IPS-18c (cell line): ENCODE data around the gene NKD1.

Source experiments
- H3K4me3 ChIP-seq: 2 replicates; pipeline ENCODE4 v1.7.0; 2013; ENCODE audit warnings: low read depth, mild to moderate bottlenecking, low read length, moderate library complexity; ENCODE audit not compliant: insufficient read depth
- H3K9me3 ChIP-seq: one replicate; pipeline ENCODE4 v1.6.1; 2013; ENCODE audit warnings: mild to moderate bottlenecking, low read length, moderate library complexity; ENCODE audit not compliant: control insufficient read depth, insufficient read depth

Gene NKD1

GRCh38 chr16:50516890-50517289 is 31.3 kb upstream of the NKD1 start:
- Histone ChIP-seq H3K4me3 (no peak overlapping the region), H3K9me3 (peaks cover 4% of the 10 kb centered on the region)

GRCh38 chr16:50517450-50518252 is 30.5 kb upstream of the NKD1 start:
- no peak overlapping the region for H3K4me3 ChIP-seq

GRCh38 chr16:50519001-50519400 is 29.2 kb upstream of the NKD1 start:
- Histone ChIP-seq H3K4me3 (no peak overlapping the region), H3K9me3 (no peaks in the 10 kb centered on the region)

More at GRCh38 chr16:50517450-50518252, 30.5 kb upstream of the NKD1 start:
- peaks cover under 1% of the 10 kb centered on the region for H3K9me3 ChIP-seq

GRCh38 chr16:50519602-50520001 is 28.6 kb upstream of the NKD1 start:
- Histone ChIP-seq H3K9me3 (no peaks in the 10 kb centered on the region), H3K4me3 (no peak overlapping the region)

- no peak overlapping the region for H3K4me3 ChIP-seq
- no peaks in the 10 kb centered on the region for H3K9me3 ChIP-seq
These were observed 27.5 kb upstream of the NKD1 start for GRCh38 chr16:50520451-50521245.

- H3K9me3 ChIP-seq: no peaks in the 10 kb centered on the region
- H3K4me3 ChIP-seq: no peak overlapping the region
These were observed 26.8 kb upstream of the NKD1 start for GRCh38 chr16:50521246-50521900.

GRCh38 chr16:50522324-50522723 is 25.9 kb upstream of the NKD1 start:
- no peaks in the 10 kb centered on the region for H3K9me3 ChIP-seq

GRCh38 chr16:50523710-50524109 is 24.5 kb upstream of the NKD1 start:
- H3K4me3 ChIP-seq: no peak overlapping the region
- H3K9me3 ChIP-seq: no peaks in the 10 kb centered on the region

More at GRCh38 chr16:50522324-50522723, 25.9 kb upstream of the NKD1 start:
- H3K4me3 ChIP-seq: no peak overlapping the region

GRCh38 chr16:50525262-50525661 is 22.9 kb upstream of the NKD1 start:
- H3K9me3 ChIP-seq: no peaks in the 10 kb centered on the region
- no peak overlapping the region for H3K4me3 ChIP-seq

GRCh38 chr16:50525716-50526115 is 22.5 kb upstream of the NKD1 start:
- no peak overlapping the region for H3K4me3 ChIP-seq
- H3K9me3 ChIP-seq: no peaks in the 10 kb centered on the region

GRCh38 chr16:50526249-50526648 is 21.9 kb upstream of the NKD1 start:
- no peaks in the 10 kb centered on the region for H3K9me3 ChIP-seq
- H3K4me3 ChIP-seq: no peak overlapping the region

- H3K4me3 ChIP-seq: no peak overlapping the region
- no peaks in the 10 kb centered on the region for H3K9me3 ChIP-seq
These were observed 21.4 kb upstream of the NKD1 start for GRCh38 chr16:50526796-50527195.

- no peaks in the 10 kb centered on the region for H3K9me3 ChIP-seq
- H3K4me3 ChIP-seq: no peak overlapping the region
These were observed 19.4 kb upstream of the NKD1 start for GRCh38 chr16:50528820-50529219.

GRCh38 chr16:50529334-50529733 is 18.9 kb upstream of the NKD1 start:
- Histone ChIP-seq H3K9me3 (no peaks in the 10 kb centered on the region), H3K4me3 (no peak overlapping the region)

- no peak overlapping the region for H3K4me3 ChIP-seq
- no peaks in the 10 kb centered on the region for H3K9me3 ChIP-seq
These were observed 17.6 kb upstream of the NKD1 start for GRCh38 chr16:50530277-50531236.

- H3K9me3 ChIP-seq: no peaks in the 10 kb centered on the region
- H3K4me3 ChIP-seq: no peak overlapping the region
These were observed 16.8 kb upstream of the NKD1 start for GRCh38 chr16:50531359-50531758.

- no peak overlapping the region for H3K4me3 ChIP-seq
These were observed 16.3 kb upstream of the NKD1 start for GRCh38 chr16:50531901-50532300.

More at GRCh38 chr16:50531901-50532300, 16.3 kb upstream of the NKD1 start:
- no peaks in the 10 kb centered on the region for H3K9me3 ChIP-seq
